Fibroblast of villous mesenchyme (primary cell): ENCODE results near the gene HDLBP. TPM values are rescaled to one million over a fixed set of nuclear protein-coding genes. Genes with fewer than 3 reads are reported as not detected.

Source experiments
- DNase-seq: peaks from one replicate; pipeline ENCODE4 v3.0.0-alpha.2; 2010; ENCODE audit warnings: low read depth
- H3K4me3 ChIP-seq: 2 replicates; pipeline ENCODE4 v1.5.1; 2011; ENCODE audit warnings: low read depth, mild to moderate bottlenecking, low read length
- total RNA-seq: library from RNA; depleted of rRNA; stranded (reverse); fragments of >200 nt; gene quantifications from 2 replicates; pipeline ENCODE4 v1.2.3, GENCODE V29; 2012
- TF ChIP-seq, protein P1 (sequence below): IDR thresholded peaks from 2 replicates; pipeline ENCODE4 v1.5.1; 2012; ENCODE audit warnings: low read depth, mild to moderate bottlenecking, low read length; ENCODE audit not compliant: insufficient read depth

Gene HDLBP
- total RNA-seq, 1 donor, result 1,343 TPM

DNA sequence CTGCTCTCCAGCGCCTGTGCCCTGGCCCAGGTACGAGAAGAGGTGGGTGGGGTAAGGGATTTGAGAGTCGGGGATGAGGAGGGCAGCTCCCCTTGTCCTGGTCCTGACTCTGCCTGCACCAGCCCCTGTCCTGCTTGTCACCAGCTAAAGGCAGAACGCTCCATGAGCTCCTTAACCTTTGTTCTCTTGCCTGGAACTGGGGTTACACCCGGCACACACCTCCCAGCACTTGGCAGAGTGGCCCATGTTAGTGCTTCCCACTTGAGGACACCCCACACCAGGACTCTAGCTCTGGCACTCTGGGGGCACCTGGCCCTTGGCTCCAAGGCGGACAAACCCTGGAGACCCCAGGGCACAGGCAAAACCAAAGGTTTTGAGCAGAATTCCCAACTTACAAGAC is 107.8 kb downstream of the HDLBP start:
- no peak overlapping the region for H3K4me3 ChIP-seq
- no peak for DNase-seq
- TF ChIP-seq, protein P1, sequence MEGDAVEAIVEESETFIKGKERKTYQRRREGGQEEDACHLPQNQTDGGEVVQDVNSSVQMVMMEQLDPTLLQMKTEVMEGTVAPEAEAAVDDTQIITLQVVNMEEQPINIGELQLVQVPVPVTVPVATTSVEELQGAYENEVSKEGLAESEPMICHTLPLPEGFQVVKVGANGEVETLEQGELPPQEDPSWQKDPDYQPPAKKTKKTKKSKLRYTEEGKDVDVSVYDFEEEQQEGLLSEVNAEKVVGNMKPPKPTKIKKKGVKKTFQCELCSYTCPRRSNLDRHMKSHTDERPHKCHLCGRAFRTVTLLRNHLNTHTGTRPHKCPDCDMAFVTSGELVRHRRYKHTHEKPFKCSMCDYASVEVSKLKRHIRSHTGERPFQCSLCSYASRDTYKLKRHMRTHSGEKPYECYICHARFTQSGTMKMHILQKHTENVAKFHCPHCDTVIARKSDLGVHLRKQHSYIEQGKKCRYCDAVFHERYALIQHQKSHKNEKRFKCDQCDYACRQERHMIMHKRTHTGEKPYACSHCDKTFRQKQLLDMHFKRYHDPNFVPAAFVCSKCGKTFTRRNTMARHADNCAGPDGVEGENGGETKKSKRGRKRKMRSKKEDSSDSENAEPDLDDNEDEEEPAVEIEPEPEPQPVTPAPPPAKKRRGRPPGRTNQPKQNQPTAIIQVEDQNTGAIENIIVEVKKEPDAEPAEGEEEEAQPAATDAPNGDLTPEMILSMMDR, result no peak

DNA sequence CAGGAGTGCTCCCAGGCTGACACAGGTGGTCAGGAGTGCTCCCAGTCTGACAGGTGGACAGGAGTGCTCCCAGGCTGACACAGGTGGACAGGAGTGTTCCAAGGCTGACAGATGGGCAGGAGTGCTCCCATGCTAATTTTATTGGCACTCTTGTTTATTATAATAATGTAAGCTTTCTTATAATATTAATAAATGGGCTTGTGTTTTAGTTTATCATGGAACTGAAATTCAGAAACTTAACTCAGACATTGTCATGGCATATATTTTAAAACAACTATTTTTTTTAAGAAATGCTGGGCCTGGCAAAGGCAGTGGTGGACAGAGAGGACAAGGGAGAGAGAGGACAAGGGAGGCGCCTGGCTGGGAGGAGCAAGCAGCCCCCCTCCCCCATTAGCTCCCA is 108.3 kb downstream of the HDLBP start:
- TF ChIP-seq, protein P1, result no peak
- DNase-seq, result no peak
- no peak overlapping the region for H3K4me3 ChIP-seq

DNA sequence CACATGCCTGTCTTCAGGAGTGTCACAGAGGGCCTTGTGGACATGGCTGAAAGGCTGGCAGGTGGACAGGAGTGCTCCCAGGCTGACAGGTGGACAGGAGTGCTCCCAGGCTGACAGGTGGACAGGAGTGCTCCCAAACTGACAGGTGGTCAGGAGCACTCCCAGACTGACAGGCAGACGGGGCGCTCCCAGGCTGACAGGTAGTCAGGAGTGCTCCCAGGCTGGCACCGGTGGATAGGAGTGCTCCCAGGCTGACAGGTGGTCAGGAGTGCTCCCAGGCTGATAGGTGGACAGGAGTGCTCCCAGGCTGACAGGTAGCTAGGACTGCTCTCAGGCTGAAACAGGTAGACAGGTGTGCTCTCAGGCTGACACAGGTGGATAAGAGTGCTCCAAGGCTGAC is 110.4 kb downstream of the HDLBP start:
- no peak for DNase-seq
- TF ChIP-seq, protein P1, result no peak
- H3K4me3 ChIP-seq, result no peak overlapping the region

DNA sequence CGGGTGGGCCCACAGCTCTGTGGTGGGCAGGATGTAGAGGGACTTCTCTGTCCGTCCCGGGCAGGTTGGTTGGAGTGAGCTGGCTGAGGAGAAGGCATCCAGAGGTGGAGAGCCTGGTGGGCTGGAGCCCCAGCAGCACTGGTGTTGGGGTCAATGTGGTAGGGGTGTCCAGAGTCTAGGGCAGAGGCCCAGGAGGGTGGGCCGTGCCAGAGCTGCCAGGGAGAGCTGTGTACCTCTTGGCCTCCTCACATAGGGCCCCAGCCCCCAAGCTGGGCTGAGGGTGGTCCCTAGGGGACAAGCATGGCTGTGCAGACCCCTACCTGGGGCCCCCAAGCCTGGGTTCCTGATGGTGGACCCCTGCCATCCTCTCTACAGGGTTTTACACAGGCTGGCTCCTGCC is 111.0 kb downstream of the HDLBP start:
- no peak for DNase-seq
- TF ChIP-seq, protein P1, result no peak
- no peak overlapping the region for H3K4me3 ChIP-seq

DNA sequence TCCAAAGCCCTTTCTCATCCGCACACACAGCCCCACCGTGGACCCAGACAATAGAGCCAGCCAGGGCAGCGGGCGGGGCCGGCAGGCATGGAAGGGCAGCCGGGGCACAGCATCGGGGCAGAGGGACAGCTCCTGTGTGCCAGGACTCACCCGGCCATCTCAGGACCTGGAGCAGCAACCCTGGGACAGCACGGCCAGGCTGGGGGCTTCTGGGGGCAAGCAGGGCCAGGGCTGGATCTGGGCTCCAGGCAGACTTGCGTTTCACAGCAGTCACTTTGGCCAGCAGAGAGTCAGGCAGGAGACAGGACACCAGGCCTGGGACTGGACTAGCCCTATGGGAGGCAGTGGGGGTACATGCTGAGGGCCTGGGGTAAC is 111.5 kb downstream of the HDLBP start:
- H3K4me3 ChIP-seq, result no peak overlapping the region

DNA sequence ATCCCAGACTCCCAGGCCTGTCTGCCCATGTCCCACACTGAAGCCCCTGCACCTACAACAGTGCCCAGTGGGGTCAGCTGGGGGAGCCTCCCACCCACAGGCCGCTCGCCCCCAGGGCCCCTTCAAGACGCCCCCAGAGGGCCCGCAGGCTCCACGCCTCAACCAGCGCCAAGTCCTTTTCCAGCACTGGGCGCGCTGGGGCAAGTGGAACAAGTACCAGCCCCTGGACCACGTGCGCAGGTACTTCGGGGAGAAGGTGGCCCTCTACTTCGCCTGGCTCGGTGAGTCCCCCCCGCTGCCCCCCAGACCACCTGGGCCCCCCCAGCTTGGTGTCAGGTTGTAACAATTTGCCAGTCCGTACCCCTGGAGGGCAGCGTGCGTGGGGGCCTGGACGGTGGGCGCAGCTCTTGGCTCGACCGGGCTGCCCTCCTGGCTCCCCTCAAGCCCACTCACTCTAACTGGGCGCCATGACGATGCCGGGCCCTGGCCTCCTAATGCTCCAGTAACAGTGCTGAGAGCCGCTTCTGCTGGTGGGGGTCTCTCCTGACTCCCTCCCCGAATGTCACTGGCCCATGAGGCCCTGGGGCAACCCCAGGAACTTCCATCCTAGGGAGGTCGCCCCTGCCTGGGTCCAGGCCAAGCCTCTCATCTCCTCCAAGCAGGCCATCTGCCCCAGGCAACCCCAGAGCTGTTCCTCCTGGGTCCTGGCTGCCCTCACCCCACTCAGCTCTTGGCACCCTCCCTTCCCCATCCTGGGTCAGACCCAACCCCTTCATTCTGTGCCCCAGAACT is 112.1 kb downstream of the HDLBP start:
- H3K4me3 ChIP-seq, result no peak overlapping the region
- TF ChIP-seq, protein P1, result no peak
- no peak for DNase-seq

More for the DNA sequence above, 111.5 kb downstream of the HDLBP start:
- TF ChIP-seq, protein P1, result no peak
- no peak for DNase-seq

DNA sequence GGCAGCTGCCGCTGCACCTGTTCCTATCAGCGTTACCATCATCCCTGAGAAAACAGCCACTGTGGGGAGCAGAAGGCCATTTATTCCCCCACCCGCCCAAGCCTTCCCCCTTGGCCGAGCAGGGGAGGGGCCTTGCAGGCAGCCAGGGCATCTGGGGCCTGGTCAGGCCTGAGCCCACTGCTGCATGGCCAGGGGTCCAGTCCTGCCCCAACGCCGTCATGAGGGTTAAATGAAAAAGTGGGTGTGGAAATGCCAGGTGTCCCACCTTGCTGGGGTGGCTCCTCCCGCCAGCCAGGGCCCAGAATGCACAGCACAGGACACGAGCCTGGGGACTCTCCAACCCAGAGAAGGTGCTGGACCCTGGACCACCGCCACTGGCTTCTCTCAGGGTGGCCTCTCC is 112.8 kb downstream of the HDLBP start:
- no peak for DNase-seq
- TF ChIP-seq, protein P1, result no peak
- no peak overlapping the region for H3K4me3 ChIP-seq
